Gastroesophageal sphincter (tissue), 3 donors: ENCODE results near the gene HOMER1.

Source experiments
- CTCF ChIP-seq, 4 experiments: fragments of 200-600 bp in 2 of 4; fragments of 450-650 bp in 2 of 4; sonication (generic) in 1 of 4; IDR thresholded peaks; one replicate each; pipeline ENCODE4 v1.5.1; 2017 to 2019; ENCODE audit warnings: antibody characterized with exemption in 4 of 4, mild to moderate bottlenecking in 2 of 4, moderate library complexity in 2 of 4
- EP300 ChIP-seq: sonication (generic); formaldehyde crosslinking; IDR thresholded peaks from one replicate; pipeline ENCODE4 v1.6.1; 2017; ENCODE audit warnings: antibody characterized with exemption, mild to moderate bottlenecking
- POLR2A ChIP-seq, 2 donors: fragments of 450-650 bp; IDR thresholded peaks; one replicate each; pipeline ENCODE4 v1.6.1; 2017; ENCODE audit warnings: antibody characterized with exemption in 2 of 2, mild to moderate bottlenecking in 2 of 2, moderate library complexity in 1 of 2
- POLR2AphosphoS5 ChIP-seq: sonication (generic); formaldehyde crosslinking; IDR thresholded peaks from one replicate; pipeline ENCODE4 v1.6.1; 2017; ENCODE audit warnings: antibody characterized with exemption

GRCh38 chr5:79395296-79395695 lies 118.6 kb downstream of the HOMER1 start:
- TF ChIP-seq CTCF (IDR thresholded peaks at IDR 0.05) = no peak
- TF ChIP-seq EP300 = no peak
- no peak for TF ChIP-seq POLR2A (IDR thresholded peaks at IDR 0.05)
- no peak for TF ChIP-seq POLR2AphosphoS5
